ENCODE results near the gene LTC4S. TPM values are rescaled to one million over a fixed set of nuclear protein-coding genes. Genes with fewer than 3 reads are reported as not detected.

The LTC4S gene
- total RNA-seq, 1 experiment from 2014 or later, result 3.7 TPM

GRCh38 chr5:179768326-179769085 is 25.3 kb upstream of the LTC4S start:
- H2AFZ ChIP-seq (ENCODE audit: low read length), result no peak overlapping the region
- H2BK120ac ChIP-seq (ENCODE audit: low read depth, low read length, poor library complexity, severe bottlenecking), result no peak overlapping the region
- H3K9ac ChIP-seq (ENCODE audit: extremely low read depth, insufficient read length, low read length), result no peak overlapping the region
- H3K23me2 ChIP-seq (ENCODE audit: insufficient read length, low read depth, low read length, poor library complexity, severe bottlenecking), result no peaks in the 10 kb centered on the region
- no peak overlapping the region for H3K14ac ChIP-seq (ENCODE audit: insufficient read depth, low read length)
- H3K4me3 Mint-ChIP-seq, result no peak overlapping the region
- no CpG with 5 or more reads among the region's 18 CpGs for WGBS (ENCODE audit: extremely low coverage, insufficient read length, low lambda C conversion rate)
- no peak overlapping the region for H2BK15ac ChIP-seq (ENCODE audit: low read depth, low read length)
- no peak overlapping the region for H3K27ac Mint-ChIP-seq
- no peak overlapping the region for H3K4ac ChIP-seq (ENCODE audit: low read depth, low read length)
- no peaks in the 10 kb centered on the region for H3K27me3 ChIP-seq (ENCODE audit: insufficient read depth, low read length)
- H3K56ac ChIP-seq (ENCODE audit: insufficient read length, low read depth, low read length), result no peak overlapping the region
- no peaks in the 10 kb centered on the region for H3K27me3 Mint-ChIP-seq (ENCODE audit: low read depth)
- no peak overlapping the region for H4K5ac ChIP-seq (ENCODE audit: insufficient read length, low read depth, low read length)
- peaks cover 5% of the 10 kb centered on the region; the same call in 1 of the 2 replicates for H3K79me2 ChIP-seq (ENCODE audit: insufficient read depth, low read length)
- peaks cover 2% of the 10 kb centered on the region for H4K20me1 ChIP-seq (ENCODE audit: control insufficient read depth, insufficient read depth, insufficient read length)
- H3K9me3 Mint-ChIP-seq, result no peaks in the 10 kb centered on the region
- no peak overlapping the region for H2BK12ac ChIP-seq (ENCODE audit: insufficient read length, low read depth, low read length)
- DNase-seq, result peak; percentile 64
- H3K4me1 Mint-ChIP-seq, result peaks cover 9 to 12% of the 10 kb centered on the region in 2 experiments
- no peak overlapping the region for H2BK5ac ChIP-seq (ENCODE audit: insufficient read length, low read length)
- H3K36me3 Mint-ChIP-seq (ENCODE audit: insufficient read depth in 1 of 3, low read depth in 3 of 3), result peaks cover 48 to 82% (median 80%) of the 10 kb centered on the region in 3 experiments; a peak in 6 of 7 replicates
- H3T11ph ChIP-seq (ENCODE audit: low read length), result no peak overlapping the region
- no peak overlapping the region for H3K18ac ChIP-seq (ENCODE audit: insufficient read length, low read depth, low read length)
- TF ChIP-seq CTCF (conservative IDR thresholded peaks at IDR 0.05), result peak; percentile 63
- no peak overlapping the region for H3K23ac ChIP-seq (ENCODE audit: insufficient read length, low read depth, low read length)
- H4K91ac ChIP-seq (ENCODE audit: insufficient read length, low read depth, low read length), result no peak overlapping the region
- H2BK20ac ChIP-seq (ENCODE audit: low read depth, low read length, poor library complexity, severe bottlenecking), result no peak overlapping the region
- no peak overlapping the region for H2AK5ac ChIP-seq (ENCODE audit: insufficient read length, low read length)
- no peak overlapping the region for H3K27ac ChIP-seq (ENCODE audit: insufficient read length, low read depth, low read length)
- H3K9me3 ChIP-seq (ENCODE audit: control insufficient read depth, low read depth, low read length), result no peaks in the 10 kb centered on the region
- H3K4me1 ChIP-seq (ENCODE audit: insufficient read depth, low read length), result no peaks in the 10 kb centered on the region
- no peak overlapping the region for H3K4me2 ChIP-seq (ENCODE audit: insufficient read depth, insufficient read length, low read length)
- H3K79me1 ChIP-seq (ENCODE audit: insufficient read depth, low read depth, low read length, poor library complexity, severe bottlenecking), result peaks cover 9% of the 10 kb centered on the region
- H4K8ac ChIP-seq (replicated peaks; ENCODE audit: insufficient read length, low read depth, low read length), result no peak overlapping the region

All from H9 (cell line).